ENCODE measurements around the gene CNOT11. TPM values are rescaled to one million over a fixed set of nuclear protein-coding genes. Genes with fewer than 3 reads are reported as not detected.

The CNOT11 gene
- total and polyA plus RNA-seq, 2 of the 4 experiments (the other 2 are of a cell fraction) = 36.4 to 55.8 TPM

GRCh38 chr2:101267671-101268656, 15.3 kb downstream of the CNOT11 start:
- no peak overlapping the region for H2BK15ac ChIP-seq (ENCODE audit: low read depth, low read length)
- peaks cover 43% of the 10 kb centered on the region for H3K36me3 ChIP-seq (ENCODE audit: control insufficient read depth, insufficient read depth, low read length)
- H3K56ac ChIP-seq (ENCODE audit: extremely low read depth, insufficient read depth, low read length) = no peak overlapping the region
- H2BK20ac ChIP-seq (ENCODE audit: low read depth, low read length) = no peak overlapping the region
- no peak overlapping the region for H3K27ac ChIP-seq (ENCODE audit: insufficient read depth, low read length)
- no peak overlapping the region for H3K14ac ChIP-seq (replicated peaks; ENCODE audit: low read depth, low read length)
- intact Hi-C loops (cut with micrococcal nuclease) = no loop called here
- POLR2A ChIA-PET (ENCODE audit: unreplicated experiment) = no interaction called here
- no peaks in the 10 kb centered on the region for H3K4me1 ChIP-seq (ENCODE audit: control insufficient read depth, insufficient read depth, low read length)
- no peak overlapping the region for H2AK5ac ChIP-seq (ENCODE audit: low read depth, low read length)
- dilution Hi-C loops (cut with HindIII; ENCODE audit: low sequenced_read_pairs, unreplicated experiment) = no loop called here
- no peak overlapping the region for H3K9ac ChIP-seq (ENCODE audit: low read depth, low read length)
- DNase-seq = no peak
- no peak for ATAC-seq (ENCODE audit: low read depth)
- no peak overlapping the region for H3K4ac ChIP-seq (ENCODE audit: low read depth, low read length)
- no peak overlapping the region for H3K18ac ChIP-seq (ENCODE audit: low read depth, low read length)
- CTCF ChIA-PET = no interaction called here
- no peak overlapping the region for H2BK5ac ChIP-seq (ENCODE audit: low read depth, low read length, poor library complexity, severe bottlenecking)
- no peak overlapping the region for H4K8ac ChIP-seq (ENCODE audit: low read depth in 2 of 2, low read length in 2 of 2)
- no peaks in the 10 kb centered on the region for H4K20me1 ChIP-seq (ENCODE audit: insufficient read depth, low read length)
- H4K5ac ChIP-seq (ENCODE audit: low read depth, low read length) = no peak overlapping the region
- no TSS peak for BruUV-seq (replicated peaks)
- H3K9me1 ChIP-seq (ENCODE audit: insufficient read depth, low read length) = no peaks in the 10 kb centered on the region
- H2AFZ ChIP-seq (replicated peaks; ENCODE audit: low read length, poor library complexity) = no peak overlapping the region
- no peak overlapping the region for H4K91ac ChIP-seq (ENCODE audit: insufficient read depth, low read depth, low read length)
- no peak overlapping the region for H2BK120ac ChIP-seq (ENCODE audit: low read depth, low read length)
- peaks cover 16 to 21% of the 10 kb centered on the region in 2 experiments for H3K79me1 ChIP-seq (ENCODE audit: low read depth in 1 of 2, low read length in 2 of 2)
- no peak overlapping the region for H3K23ac ChIP-seq (ENCODE audit: low read depth, low read length)
- H3K4me3 ChIP-seq (ENCODE audit: insufficient read depth, low read depth, low read length) = no peak overlapping the region
- no peak overlapping the region for H2AK9ac ChIP-seq (replicated peaks; ENCODE audit: low read depth, low read length, poor library complexity)
- H3K4me2 ChIP-seq (ENCODE audit: low read depth, low read length) = no peak overlapping the region
- no peaks in the 10 kb centered on the region for H3K9me3 ChIP-seq (ENCODE audit: control insufficient read depth, insufficient read depth, low read length)
- 63% methylated on average over 3 of the region's 15 CpGs; no CpG with 5 or more reads in 1 of the 2 experiments for WGBS, 2 experiments (ENCODE audit: extremely low coverage in 2 of 2, insufficient read length in 1 of 2)
- no peaks in the 10 kb centered on the region for H3K27me3 ChIP-seq (ENCODE audit: control insufficient read depth, insufficient read depth, low read length)
- in situ Hi-C loops (cut with MboI; ENCODE audit: low sequenced_read_pairs) = no loop called here
- no peak for TF ChIP-seq CEBPB (IDR thresholded peaks at IDR 0.05; ENCODE audit: low read depth, low read length)
- no peak for TF ChIP-seq RAD21 (IDR thresholded peaks at IDR 0.05; ENCODE audit: low read length)
- no peak for TF ChIP-seq NFE2L2 (IDR thresholded peaks at IDR 0.05; ENCODE audit: low read depth, low read length)
- TF ChIP-seq MAZ (IDR thresholded peaks at IDR 0.05; ENCODE audit: borderline replicate concordance, low read depth, low read length) = no peak
- TF ChIP-seq MAFK (IDR thresholded peaks at IDR 0.05; ENCODE audit: low read depth, low read length) = no peak
- TF ChIP-seq CTCF (conservative IDR thresholded peaks at IDR 0.05; ENCODE audit: low read depth, low read length) = no peak
- TF ChIP-seq MXI1 (IDR thresholded peaks at IDR 0.05; ENCODE audit: borderline replicate concordance, low read depth, low read length) = no peak
- TF ChIP-seq CHD1 (IDR thresholded peaks at IDR 0.05; ENCODE audit: low read depth, low read length) = no peak
- TF ChIP-seq FOS (IDR thresholded peaks at IDR 0.05; ENCODE audit: low read depth, low read length) = no peak
- no peak for TF ChIP-seq USF2 (IDR thresholded peaks at IDR 0.05; ENCODE audit: low read depth, low read length)
- no peak for TF ChIP-seq RCOR1 (IDR thresholded peaks at IDR 0.05; ENCODE audit: insufficient replicate concordance, low read length)
- TF ChIP-seq POLR2A (IDR thresholded peaks at IDR 0.05; ENCODE audit: low read depth, low read length) = no peak
- no peak for TF ChIP-seq RFX5 (IDR thresholded peaks at IDR 0.05; ENCODE audit: low read depth, low read length)
- no peak for TF ChIP-seq BHLHE40 (IDR thresholded peaks at IDR 0.05; ENCODE audit: low read depth, low read length)
- no peak for TF ChIP-seq ELK1 (IDR thresholded peaks at IDR 0.05; ENCODE audit: borderline replicate concordance, low read depth, low read length)
